ENCODE measurements around the gene MXRA7. TPM values are rescaled to one million over a fixed set of nuclear protein-coding genes. Genes with fewer than 3 reads are reported as not detected.
"Not testable (repeated sequence)": the region's sequence is repeated elsewhere in the genome, so short reads cannot be mapped to it uniquely, and the experiment has no call there.

The MXRA7 gene
- total RNA-seq, 1 experiment from 2014 or later: 33.6 TPM

- Mint-ChIP-seq H3K27ac (ENCODE audit: low read depth, unreplicated experiment) (no peak overlapping the region), H3K4me3 (ENCODE audit: unreplicated experiment) (no peak overlapping the region), H3K27me3 (ENCODE audit: insufficient read depth, unreplicated experiment) (peaks cover 17% of the 10 kb centered on the region), H3K36me3 (ENCODE audit: insufficient read depth, unreplicated experiment) (no peaks in the 10 kb centered on the region), H3K9me3 (ENCODE audit: unreplicated experiment) (no peaks in the 10 kb centered on the region), H3K4me1 (ENCODE audit: insufficient read depth, unreplicated experiment) (peaks cover 22% of the 10 kb centered on the region)
- TF ChIP-seq CTCF (IDR thresholded peaks at IDR 0.05; ENCODE audit: unreplicated experiment): no peak
- POLR2A ChIA-PET: interaction anchor here (0.6 to 2.0 kb wide), 5 partner anchors 30 to 1606 kb away, joined by 3 to 9 read pairs (median 4); no protein-coding TSS in a partner anchor
- intact Hi-C loops (cut with micrococcal nuclease): no loop called here
- BruUV-seq (replicated peaks): no TSS peak
- CTCF ChIA-PET: interaction anchor here (0.6 to 1.5 kb wide), 2 partner anchors 17 to 614 kb away, joined by 3 to 8 read pairs; no protein-coding TSS in a partner anchor
- DNase-seq (ENCODE audit: unreplicated experiment): peak; percentile 68
Observed at GRCh38 chr17:76641501-76641900, 69.3 kb downstream of the MXRA7 start.

GRCh38 chr17:76640550-76641380, 70.0 kb downstream of the MXRA7 start:
- CTCF ChIA-PET: interaction anchor here (0.6 to 1.5 kb wide), 2 partner anchors 16 to 614 kb away, joined by 3 to 8 read pairs; no protein-coding TSS in a partner anchor
- H3K4me3 Mint-ChIP-seq (ENCODE audit: unreplicated experiment): no peak overlapping the region
- TF ChIP-seq CTCF (IDR thresholded peaks at IDR 0.05; ENCODE audit: unreplicated experiment): no peak
- no TSS peak for BruUV-seq (replicated peaks)
- H3K4me1 Mint-ChIP-seq (ENCODE audit: insufficient read depth, unreplicated experiment): peaks cover 22% of the 10 kb centered on the region
- POLR2A ChIA-PET: interaction anchor here (0.6 to 2.0 kb wide), 6 partner anchors 30 to 1605 kb away, joined by 3 to 9 read pairs (median 4); no protein-coding TSS in a partner anchor
- DNase-seq (ENCODE audit: unreplicated experiment): no peak
- no peaks in the 10 kb centered on the region for H3K36me3 Mint-ChIP-seq (ENCODE audit: insufficient read depth, unreplicated experiment)
- H3K9me3 Mint-ChIP-seq (ENCODE audit: unreplicated experiment): no peaks in the 10 kb centered on the region
- H3K27ac Mint-ChIP-seq (ENCODE audit: low read depth, unreplicated experiment): no peak overlapping the region
- intact Hi-C loops (cut with micrococcal nuclease): no loop called here
- peaks cover 10% of the 10 kb centered on the region for H3K27me3 Mint-ChIP-seq (ENCODE audit: insufficient read depth, unreplicated experiment)

DNA sequence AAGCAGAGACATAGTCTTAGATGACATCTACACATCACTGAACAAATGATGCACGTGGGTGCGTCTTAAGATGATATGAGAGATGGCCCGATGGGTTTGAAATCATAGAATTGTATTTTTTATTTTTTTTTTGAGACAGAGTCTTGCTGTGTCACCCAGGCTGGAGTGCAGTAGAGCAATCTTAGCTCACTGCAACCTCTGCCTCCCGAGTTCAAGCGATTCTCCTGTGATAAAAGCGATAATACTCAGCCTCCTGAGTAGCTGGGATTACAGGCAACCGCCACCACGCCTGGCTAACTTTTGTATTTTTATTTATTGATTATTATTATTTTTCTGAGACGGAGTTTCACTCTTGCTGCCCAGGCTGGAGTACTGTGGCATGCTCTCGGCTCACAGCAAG, 72.5 kb downstream of the MXRA7 start:
- Mint-ChIP-seq H3K9me3 (ENCODE audit: unreplicated experiment) (no peaks in the 10 kb centered on the region), H3K27ac (ENCODE audit: low read depth, unreplicated experiment) (no peak overlapping the region), H3K4me1 (ENCODE audit: insufficient read depth, unreplicated experiment) (peaks cover 20% of the 10 kb centered on the region), H3K36me3 (ENCODE audit: insufficient read depth, unreplicated experiment) (no peaks in the 10 kb centered on the region), H3K4me3 (ENCODE audit: unreplicated experiment) (no peak overlapping the region), H3K27me3 (ENCODE audit: insufficient read depth, unreplicated experiment) (no peaks in the 10 kb centered on the region)
- ChIA-PET POLR2A (interaction anchor here (0.7 to 1.1 kb wide), 2 partner anchors 7 to 87 kb away, joined by 3 to 4 read pairs; no protein-coding TSS in a partner anchor), CTCF (interaction anchor here (1.9 kb wide), 1 partner anchor 14 kb away, joined by 7 read pairs; no protein-coding TSS in a partner anchor)
- no peak for TF ChIP-seq CTCF (IDR thresholded peaks at IDR 0.05; ENCODE audit: unreplicated experiment)
- intact Hi-C loops (cut with micrococcal nuclease): no loop called here
- no peak for DNase-seq (ENCODE audit: unreplicated experiment)
- no TSS peak for BruUV-seq (replicated peaks)

DNA sequence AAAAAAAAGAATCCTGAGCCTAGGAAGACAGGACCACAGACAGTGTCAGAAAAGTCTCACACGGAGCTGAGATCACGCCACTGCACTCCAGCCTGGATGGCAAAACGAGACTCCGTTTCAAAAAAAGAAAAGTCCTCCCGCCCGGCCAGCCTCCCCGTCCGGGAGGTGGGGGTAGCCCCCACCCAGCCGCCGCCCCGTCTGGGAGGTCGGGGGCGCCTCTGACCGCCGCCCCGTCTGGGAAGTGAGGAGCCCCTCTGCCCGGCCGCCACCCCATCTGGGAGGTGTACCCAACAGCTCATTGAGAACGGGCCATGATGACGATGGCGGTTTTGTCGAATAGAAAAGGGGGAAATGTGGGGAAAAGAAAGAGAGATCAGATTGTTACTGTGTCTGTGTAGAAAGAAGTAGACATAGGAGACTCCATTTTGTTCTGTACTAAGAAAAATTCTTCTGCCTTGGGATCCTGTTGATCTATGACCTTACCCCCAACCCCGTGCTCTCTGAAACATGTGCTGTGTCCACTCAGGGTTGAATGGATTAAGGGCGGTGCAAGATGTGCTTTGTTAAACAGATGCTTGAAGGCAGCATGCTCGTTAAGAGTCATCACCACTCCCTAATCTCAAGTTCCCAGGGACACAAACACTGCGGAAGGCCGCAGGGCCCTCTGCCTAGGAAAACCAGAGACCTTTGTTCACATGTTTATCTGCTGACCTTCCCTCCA, 74.1 kb downstream of the MXRA7 start:
- H3K27ac Mint-ChIP-seq (ENCODE audit: low read depth, unreplicated experiment); H3K27me3 Mint-ChIP-seq (ENCODE audit: insufficient read depth, unreplicated experiment); DNase-seq (ENCODE audit: unreplicated experiment); BruUV-seq (replicated peaks); POLR2A ChIA-PET; H3K9me3 Mint-ChIP-seq (ENCODE audit: unreplicated experiment); H3K4me1 Mint-ChIP-seq (ENCODE audit: insufficient read depth, unreplicated experiment); H3K36me3 Mint-ChIP-seq (ENCODE audit: insufficient read depth, unreplicated experiment); H3K4me3 Mint-ChIP-seq (ENCODE audit: unreplicated experiment): not testable (repeated sequence)
- intact Hi-C loops (cut with micrococcal nuclease): loop anchor here (2.0 kb wide), 1 partner anchor 26 kb away; no protein-coding TSS in a partner anchor
- CTCF ChIA-PET: interaction anchor here (0.8 to 1.9 kb wide), 2 partner anchors 13 to 26 kb away, joined by 3 to 7 read pairs; no protein-coding TSS in a partner anchor
